ENCODE results near the gene DCDC2C.

Gene DCDC2C

DNA sequence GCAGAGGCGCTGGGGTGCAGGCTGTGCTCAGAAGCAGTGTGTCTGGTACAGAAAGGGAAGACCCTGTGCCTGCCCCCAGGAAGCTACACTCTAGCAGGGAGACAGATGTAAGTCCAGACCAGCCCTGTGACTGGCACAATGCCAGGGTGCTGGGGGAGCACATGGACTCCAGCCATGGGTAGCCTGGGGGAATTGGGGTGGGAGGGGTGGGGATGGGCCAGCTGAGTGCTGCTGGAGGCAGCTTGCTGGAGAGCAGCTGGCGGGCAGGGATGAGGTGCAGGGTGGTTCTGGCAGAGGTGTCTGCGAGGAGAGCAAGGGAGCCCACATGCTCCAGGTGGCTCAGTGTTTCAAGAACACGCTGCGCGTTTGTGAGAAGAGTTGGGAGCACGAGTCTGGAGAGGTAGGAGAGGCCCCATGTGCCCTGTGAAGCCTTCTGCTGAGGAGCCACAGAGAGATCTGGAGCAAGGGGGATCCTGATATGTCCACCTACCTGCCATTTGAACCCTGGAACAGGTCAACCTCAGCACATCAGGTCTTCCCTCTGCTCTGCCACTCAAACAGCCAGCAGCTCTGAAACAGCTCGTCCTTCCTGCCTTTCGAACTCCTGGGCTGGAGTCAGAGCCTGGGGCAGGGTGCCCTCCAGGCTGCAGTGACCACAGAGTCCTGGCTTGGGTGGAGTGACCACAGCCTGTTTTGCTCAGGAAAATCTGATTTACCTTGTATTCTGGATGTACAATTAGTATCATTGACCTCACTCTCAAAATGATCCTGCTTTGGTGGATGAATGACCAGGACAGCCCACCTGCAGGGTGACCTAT, 30.3 kb upstream of the DCDC2C start:
- DNase-seq (ENCODE audit: low read depth in 2 of 2): no peak

DNA sequence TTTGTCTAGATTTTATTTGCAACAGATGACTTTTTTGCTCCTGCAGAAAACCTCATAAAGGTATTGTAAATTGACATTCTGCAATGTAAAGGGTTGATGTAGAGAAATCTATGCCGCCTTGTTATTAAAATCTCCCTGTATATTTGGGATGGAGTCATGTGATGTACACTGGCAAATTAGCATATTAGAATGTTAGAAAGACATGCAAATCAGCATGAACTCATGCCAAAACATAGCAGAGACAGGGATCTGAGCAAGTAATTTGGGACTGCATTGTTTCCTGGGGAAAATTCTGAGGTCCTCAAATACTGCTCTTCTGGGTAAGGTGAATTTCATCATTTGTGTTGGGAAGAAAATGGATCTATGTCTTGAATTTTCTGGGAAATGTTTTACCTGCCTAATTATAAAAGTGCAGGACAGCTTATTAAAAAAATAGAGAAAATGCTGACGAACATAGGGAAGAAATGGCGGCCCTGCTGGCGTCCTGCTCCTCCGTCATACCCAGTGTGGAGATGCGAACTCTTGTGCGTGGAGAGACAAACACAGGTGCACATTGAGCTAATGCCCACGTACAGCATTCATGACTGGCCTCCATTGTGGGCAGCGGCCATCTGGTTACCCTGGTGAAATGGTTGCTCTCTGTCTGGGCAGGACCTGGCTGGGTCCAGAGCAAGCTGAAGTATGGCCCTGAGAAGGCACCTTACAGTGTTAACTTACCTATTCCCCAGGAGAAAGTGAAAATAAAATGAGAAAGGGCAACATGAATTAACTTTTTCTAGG, 29.1 kb upstream of the DCDC2C start:
- DNase-seq (ENCODE audit: low read depth in 2 of 2): no peak

DNA sequence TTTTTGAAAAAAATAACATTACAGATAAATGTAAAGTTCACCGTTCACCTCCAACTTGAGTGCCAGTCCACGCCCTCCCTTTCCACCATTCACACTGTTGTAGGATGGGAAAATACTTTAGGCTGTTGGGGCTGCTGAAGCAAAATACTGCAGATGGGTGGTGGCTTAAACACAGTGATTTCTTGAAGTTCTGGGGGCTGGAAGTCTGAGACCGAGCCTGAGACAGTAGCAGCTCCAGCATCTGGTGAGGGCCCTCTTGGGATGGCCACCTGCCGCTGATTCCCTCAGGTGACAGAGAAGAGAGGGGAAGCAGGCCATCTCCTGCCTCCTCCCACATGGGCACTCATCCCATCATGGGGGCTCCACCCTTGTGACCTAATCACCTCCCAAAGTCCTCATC, 27.7 kb upstream of the DCDC2C start:
- no peak for DNase-seq (ENCODE audit: low read depth in 2 of 2)

DNA sequence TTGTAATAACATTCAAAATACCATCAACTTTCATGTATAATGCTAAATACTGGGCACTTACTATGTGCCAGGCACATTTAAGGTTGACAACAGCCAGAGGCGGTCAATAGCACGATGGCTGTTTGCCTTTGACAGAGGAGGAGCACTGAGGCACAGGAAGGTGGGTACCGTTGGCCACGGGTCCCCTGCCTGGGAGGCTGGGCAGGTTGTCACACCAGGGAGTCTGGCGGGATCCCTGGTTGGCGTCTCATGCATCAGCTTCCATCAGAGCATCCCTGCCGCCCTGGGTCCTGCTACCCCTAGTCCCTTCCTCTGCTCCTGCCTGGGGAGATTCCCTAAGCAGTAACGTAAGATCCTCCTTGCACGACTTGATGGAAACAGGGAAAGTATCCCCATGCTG, 25.9 kb upstream of the DCDC2C start:
- DNase-seq (ENCODE audit: low read depth in 2 of 2): no peak

DNA sequence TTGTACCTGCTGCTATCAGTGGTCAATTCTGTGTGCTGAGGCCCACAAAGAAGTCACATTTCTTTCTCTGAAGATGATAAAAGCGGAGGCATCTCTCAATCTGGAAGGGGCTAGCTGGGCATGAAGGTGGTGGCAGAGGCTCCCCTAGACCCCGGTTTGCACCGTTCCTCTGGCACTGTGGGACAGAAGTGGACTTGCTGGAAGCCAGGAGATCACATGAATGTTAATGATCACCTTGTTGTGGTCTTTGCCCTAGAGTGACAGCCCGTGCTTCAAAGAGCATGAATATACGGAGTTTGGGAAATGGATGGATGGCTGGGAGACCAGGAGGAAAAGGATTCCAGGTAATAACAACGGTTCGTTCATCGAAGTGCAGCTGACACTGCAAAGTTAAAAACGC, 25.2 kb upstream of the DCDC2C start:
- no peak for DNase-seq (ENCODE audit: low read depth in 2 of 2)

DNA sequence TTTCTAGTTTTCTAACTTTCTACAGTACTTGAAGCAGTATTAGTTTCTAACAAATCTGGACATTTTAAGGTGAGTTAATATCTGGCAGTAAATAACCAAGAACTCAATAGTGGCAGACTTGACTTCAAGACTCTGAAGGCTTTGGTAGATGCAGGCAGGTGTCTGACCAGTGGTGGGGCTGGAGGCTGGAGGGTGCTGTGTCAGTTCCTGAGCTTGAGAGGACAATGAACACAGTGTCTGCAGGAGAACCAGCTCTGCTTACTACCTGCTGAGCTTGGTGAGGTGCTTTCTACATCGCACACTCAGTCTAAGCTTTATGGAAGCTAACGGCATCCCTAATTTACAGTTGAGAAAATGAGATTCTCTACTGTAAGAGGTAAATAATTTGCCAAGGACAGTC, 24.2 kb upstream of the DCDC2C start:
- DNase-seq (ENCODE audit: low read depth in 2 of 2): no peak

DNA sequence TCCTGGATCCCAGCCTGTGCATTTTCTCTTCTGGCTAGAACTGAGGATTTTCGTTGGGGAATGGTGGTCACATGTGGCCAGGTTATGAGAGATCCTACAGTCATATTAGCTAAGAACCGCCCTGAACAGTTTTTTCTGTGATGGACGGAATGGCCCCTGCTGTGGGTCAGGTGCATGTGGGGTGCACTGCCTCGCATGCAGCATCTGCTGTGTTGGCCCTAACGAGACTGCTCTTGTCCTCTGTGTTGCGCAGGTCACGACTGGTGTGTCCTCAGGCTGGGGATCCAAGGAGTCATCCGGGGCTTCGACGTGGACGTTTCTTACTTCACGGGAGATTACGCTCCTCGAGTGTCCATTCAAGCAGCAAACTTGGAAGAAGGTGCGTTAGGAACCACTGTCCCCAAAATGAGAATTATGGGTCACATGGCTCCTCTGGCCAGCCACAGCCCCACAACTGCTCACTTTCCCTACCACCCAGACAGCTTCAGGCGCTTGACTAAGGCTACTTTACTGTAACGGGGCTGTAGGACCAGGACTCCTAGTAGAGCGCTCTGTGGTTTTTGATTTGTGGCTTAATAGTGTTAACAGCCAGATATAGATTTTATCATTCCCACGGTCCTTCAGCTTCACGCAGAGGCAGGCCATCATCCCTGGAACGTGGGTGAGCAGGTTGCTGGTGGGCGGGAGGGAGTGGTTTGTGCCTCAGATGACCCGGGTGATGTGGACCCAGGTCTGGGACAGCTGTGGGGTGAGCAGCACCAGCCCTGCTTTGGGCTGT, 23.6 kb upstream of the DCDC2C start:
- no peak for DNase-seq (ENCODE audit: low read depth in 2 of 2)

DNA sequence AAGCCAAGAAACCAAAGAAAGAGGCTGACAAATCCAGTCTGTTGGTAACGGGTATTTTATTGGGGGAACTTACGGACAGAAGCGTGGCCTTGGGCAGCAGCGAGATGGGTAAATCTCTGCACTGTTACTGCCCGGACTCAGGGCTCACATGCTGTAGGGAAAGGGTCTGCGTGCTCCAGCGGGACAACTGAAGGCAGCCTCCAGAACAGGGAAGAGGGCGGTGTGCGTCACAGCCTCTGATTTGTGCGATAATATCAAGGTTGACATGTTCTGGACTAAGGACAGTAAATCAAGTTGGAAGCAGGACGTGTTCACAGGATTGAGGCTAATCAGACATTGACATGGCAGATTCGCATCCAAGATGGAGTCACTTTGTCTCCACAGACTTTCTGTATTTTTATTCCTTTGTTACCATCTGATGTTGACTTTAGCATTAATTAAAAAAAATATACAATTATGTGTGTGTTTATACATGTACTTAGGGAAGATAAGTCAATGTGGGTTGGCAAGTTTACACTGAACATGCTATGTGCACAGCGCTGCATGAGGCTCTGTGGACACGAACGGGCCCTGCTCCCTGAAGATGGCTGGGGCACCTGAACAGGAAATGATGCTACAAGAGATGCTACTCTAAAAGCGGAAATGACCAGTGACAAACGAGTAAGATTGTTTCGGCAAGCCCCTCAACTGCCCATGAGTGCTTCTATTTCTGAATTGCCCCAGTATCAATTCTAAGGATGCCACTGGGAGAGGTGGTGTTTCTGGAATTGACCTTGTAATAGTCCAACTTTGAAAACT, 22.6 kb upstream of the DCDC2C start:
- no peak for DNase-seq (ENCODE audit: low read depth in 2 of 2)

DNA sequence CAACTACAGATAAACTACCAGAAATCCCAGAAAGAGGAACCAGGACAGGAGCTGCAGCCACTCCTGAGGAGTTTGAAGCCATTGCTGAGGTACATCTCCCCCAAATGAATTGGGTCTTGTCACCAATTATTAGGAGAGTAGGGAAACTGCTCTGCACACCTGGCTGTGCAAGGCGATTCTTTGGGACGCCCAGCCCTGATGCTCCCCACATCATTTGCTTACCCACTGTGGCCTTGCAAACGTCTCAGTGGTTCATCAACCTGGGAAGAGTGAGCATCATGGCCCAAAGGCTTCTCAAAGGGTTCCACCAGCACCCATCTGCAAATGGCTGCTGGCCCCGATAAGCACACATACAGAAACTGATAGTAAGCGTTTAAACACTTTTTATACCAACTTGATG, 21.8 kb upstream of the DCDC2C start:
- no peak for DNase-seq (ENCODE audit: low read depth in 2 of 2)

DNA sequence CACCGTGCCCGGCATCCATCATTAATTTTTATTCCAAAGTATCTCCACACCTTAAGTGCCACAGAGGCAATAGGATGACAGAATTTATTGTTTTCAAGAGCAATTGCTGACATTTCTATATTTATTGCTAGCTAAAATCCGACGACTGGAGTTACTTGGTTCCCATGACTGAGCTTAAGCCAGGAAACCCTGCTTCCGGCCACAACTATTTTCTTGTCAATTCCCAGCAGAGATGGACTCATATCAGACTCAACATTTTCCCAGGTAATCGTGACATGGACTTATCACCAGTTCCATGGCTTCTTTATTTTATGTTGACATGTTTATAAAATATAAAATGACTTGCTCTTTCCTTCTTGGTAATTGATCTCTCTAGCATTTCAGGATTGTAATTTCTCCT, 20.6 kb upstream of the DCDC2C start:
- DNase-seq (ENCODE audit: low read depth in 2 of 2): no peak

DNA sequence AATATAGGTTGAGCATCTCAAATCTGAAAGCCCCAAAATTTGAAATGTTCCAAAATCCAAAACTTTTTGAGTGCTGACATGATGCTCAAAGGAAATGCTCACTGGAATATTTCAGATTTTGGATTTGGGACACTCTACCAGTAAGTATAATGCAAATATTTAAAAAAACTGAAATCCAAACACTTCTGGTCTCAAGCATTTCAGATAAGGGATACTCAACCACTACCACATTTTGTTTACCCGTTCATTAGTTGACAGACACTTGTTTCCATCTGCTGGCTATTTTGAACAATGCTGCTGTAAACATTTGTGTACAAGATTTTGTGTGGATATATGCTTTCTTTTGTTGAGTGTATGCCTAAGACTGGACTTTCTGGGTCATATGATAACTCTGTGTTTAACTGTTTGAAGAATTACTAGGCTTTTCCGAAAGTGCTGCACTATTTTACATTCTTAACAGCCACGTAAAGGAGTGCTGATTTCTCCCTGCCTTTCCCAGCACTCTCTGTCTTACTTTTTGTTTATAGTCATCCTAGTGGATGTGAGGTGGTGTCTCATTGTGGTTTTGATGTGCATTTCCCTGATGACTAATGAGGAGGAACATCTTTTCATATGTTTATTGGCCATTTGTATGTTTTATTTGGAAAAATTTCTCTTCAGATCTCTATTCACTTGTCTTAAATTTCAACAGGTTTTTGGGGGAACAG, 19.5 kb upstream of the DCDC2C start:
- no peak for DNase-seq (ENCODE audit: low read depth in 2 of 2)

DNA sequence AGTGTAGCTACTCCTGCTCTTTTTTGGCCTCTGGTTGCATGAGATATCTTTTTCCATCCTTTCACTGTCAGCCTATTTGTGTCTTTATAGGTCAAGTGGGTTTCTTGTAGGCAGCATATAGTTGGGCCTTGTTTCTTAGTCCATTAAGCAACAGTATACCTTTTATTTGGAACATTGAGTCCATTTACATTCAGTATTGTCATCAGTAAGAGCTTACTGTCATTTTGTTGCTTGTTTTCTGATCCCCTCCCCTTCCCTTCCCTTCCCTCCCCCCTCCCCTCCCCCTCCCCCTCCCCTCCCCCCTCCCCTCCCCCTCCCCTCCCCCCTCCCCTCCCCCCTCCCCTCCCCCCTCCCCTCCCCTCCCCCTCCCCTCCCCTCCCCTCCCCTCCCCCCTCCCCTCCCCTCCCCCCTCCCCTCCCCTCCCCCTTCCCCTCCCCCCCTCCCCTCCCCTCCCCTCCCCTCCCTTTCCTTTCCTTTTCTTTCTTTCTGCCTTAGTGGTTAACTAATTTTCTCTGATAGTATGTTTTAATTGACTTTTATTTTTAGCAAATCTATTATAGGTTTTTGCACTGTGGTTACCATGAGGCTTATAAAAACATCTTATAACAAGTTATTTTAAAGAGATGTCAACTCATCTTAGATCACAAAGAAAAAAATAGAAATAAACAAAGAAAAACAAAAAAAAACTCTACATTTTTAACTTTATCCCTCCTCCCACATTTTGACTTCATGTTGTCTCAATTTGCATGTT, 13.2 kb upstream of the DCDC2C start:
- DNase-seq (ENCODE audit: low read depth in 2 of 2): no peak

DNA sequence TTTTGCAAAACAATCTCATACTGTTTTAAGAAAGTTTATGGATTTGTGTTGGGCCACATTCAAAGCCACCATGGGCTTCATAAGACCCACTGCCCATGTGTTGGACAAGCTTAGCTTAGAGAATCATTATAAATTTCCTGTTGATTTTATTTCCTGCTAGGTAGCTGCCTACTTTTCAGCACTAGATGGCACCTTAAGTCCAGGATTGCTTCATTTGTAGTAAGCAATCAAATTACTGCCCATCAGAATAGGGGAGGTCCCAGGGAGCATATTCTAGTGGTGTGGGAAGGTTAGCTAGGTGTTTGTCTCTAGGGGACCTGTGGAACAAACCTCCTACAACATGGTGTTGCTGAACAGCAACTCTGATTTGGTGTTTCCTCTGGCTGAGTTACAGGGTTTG, 11.0 kb upstream of the DCDC2C start:
- DNase-seq (ENCODE audit: low read depth in 2 of 2): no peak

DNA sequence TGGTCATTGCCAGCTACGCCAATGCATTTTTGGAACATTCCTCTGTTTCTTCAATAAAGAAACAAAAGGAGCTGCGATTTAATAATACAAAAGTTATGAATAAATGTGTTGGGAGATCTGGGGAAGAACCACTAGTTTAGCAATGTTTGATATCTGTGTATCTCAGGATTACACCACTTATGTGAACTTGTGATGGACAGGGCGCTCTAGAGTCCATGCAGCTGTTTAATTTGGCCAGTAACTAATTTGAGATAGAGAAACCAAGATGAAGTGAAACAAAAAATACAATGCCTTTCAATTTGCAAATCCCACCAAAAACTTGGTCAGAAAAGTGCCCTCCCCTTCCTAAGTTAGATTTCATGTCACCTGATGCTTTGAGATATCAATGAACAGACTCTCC, 6.8 kb upstream of the DCDC2C start:
- no peak for DNase-seq (ENCODE audit: low read depth in 2 of 2)

DNA sequence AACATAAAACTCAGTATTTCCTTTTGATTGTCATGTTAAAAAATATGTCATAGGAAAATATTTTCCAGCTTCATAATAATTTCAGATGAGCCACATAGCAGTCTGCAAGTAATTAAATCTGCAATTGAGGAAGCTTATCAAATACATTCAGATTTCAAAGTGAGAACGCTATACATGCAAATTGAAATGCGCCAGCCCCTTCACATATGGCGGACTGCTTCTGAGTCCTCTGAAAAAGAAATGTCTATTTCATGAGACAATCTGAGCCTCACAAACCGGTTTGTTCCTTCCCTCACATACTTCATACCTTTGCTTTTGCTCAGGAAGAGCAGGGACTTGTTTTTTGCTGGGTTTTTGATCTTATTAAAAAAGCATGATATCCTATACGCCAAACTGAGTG, 2.3 kb upstream of the DCDC2C start:
- no peak for DNase-seq (ENCODE audit: low read depth in 2 of 2)

DNA sequence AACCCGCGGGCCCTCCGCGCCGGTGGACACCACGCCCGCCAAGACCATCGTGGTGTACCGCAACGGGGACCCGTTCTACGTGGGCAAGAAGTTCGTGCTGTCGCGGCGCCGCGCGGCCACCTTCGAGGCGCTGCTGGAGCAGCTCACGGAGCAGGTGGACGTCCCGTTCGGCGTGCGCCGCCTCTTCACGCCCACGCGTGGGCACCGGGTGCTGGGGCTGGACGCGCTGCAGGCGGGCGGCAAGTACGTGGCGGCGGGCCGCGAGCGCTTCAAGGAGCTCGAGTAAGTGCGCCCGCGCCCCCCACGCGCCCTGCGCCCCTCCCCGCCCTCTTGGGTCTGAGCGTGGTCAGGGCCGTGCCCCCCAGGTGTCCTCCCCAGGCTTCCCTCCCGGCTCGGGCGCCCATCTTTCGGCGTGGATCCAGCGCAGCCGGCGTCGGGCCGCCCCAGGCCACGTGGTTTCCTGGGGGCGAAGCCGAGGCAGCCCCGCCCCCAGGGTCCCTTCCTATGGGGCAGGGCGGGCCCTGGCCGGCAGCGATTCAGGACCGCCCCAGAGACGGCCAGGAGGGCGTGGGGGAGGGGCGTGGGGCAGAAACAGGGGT, 481 bp downstream of the DCDC2C start:
- DNase-seq (ENCODE audit: low read depth in 2 of 2): no peak

DNA sequence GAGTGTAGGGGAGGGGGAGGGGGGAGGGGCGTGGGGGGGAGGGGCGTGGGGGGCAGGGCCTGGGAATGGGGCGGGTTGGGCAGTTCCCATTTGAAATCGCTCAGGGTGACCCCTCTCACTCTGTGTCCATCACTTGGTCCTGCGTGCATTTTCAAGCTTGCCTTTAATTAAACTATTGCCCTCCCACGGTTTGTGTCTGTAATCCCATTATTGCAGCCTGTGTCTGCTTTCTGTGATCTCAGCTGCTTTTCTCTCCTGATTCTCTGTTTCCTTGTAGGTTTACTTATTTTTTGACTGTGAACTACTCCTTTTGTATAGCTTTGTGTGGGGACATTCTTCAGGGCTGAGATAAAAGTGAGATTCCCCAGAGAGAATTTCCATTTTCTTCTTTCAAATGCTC, 1.3 kb downstream of the DCDC2C start:
- DNase-seq (ENCODE audit: low read depth in 2 of 2): no peak

DNA sequence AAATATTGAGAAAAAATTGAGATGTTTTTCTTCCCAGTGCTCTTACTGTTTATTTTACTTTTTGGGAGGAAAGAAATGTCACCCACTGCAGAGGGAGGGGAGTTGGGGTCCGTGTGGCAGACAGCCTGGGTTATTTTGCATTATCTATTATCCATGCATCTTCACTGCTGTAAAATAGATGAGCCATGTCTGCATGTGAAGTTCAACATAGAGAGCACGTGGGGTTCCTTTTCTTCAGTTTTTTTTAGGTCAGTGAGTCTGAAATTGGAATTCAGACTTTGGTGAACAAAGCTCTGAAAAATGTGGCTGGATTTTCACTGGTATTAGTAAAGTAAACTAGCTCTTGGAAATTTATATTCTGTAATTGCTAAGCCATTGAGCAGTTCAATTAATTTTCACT, 2.4 kb downstream of the DCDC2C start:
- no peak for DNase-seq (ENCODE audit: low read depth in 2 of 2)

DNA sequence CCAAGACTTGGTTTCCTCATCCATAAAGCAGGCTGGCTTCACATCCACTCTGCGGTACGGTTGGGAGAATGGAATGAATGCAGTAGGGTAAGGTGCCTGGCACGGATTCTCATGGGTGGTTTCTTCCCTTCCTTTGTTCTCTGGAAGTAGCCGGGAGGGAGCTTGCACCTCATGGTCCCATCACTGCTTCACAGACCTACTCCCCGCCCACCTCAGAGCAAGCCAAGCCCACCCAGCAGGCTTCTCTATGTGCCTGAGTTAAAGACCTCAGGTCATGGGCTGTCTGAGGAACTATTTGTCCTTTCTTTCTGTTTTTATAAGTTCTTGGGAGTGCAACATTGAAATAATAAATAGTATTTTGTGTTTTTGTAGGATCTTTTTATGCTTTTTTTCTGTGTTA, 3.5 kb downstream of the DCDC2C start:
- DNase-seq (ENCODE audit: low read depth in 2 of 2): no peak

DNA sequence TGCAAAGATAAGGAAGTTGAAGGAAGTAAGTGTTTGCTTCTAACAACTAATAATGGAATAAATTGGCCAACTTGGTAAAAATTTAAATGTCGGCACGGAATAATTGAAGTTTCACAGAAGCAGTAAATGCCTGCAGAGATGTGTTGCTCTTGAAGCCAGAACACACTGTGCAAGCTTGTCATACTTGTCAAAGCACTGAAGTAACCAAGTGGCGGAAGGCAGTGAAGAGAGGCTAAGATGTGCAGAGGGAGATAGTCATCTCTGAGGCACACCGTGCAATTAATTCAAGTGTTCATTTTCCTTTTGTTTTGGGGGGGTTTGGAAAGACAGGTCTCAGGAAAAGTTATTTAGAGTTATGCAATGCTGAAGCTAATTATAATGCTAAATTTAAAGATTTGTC, 5.2 kb downstream of the DCDC2C start:
- DNase-seq (ENCODE audit: low read depth in 2 of 2): no peak
